SU-DHL-6 (cell line): ENCODE results near the gene C1QTNF7.

Experiments
- H2AFZ ChIP-seq: fragments of 200-600 bp; sonication (generic); 2 replicates; pipeline ENCODE4 v1.6.1; 2014; ENCODE audit warnings: low read depth, mild to moderate bottlenecking, moderate library complexity, mixed read lengths, antibody characterized with exemption, low read length; ENCODE audit not compliant: severe bottlenecking
- H3F3A ChIP-seq: fragments of 200-600 bp; shearing (Covaris generic); 2 replicates; pipeline ENCODE4 v1.6.0; 2016; ENCODE audit warnings: antibody characterized with exemption, mild to moderate bottlenecking; ENCODE audit not compliant: insufficient read depth
- H3K27ac ChIP-seq: fragments of 200-600 bp; sonication (generic); 2 replicates; pipeline ENCODE4 v1.5.1; 2016; ENCODE audit warnings: low read depth, mild to moderate bottlenecking, low read length, moderate library complexity, mixed read lengths
- H3K27me3 ChIP-seq: fragments of 200-600 bp; sonication (generic), shearing (Covaris generic); 2 replicates; pipeline ENCODE4 v1.6.0; 2014; ENCODE audit warnings: mild to moderate bottlenecking, low read length
- H3K36me3 ChIP-seq: fragments of 200-600 bp; sonication (generic); 2 replicates; pipeline ENCODE4 v1.6.1; 2014; ENCODE audit warnings: mild to moderate bottlenecking, low read length, mixed read lengths
- H3K4me2 ChIP-seq: fragments of 300-600, 200-600 bp; shearing (Covaris generic), sonication (generic); 2 replicates; pipeline ENCODE4 v1.6.0; 2014; ENCODE audit warnings: low read length, low read depth, mild to moderate bottlenecking; ENCODE audit not compliant: poor library complexity, severe bottlenecking
- H3K4me3 ChIP-seq: fragments of 200-600 bp; sonication (generic); 2 replicates; pipeline ENCODE4 v1.5.1; 2014; ENCODE audit warnings: antibody characterized with exemption, low read length, mild to moderate bottlenecking, mixed read lengths; ENCODE audit not compliant: insufficient read depth, poor library complexity, severe bottlenecking
- H3K79me2 ChIP-seq: fragments of 200-600 bp; sonication (generic); 2 replicates; pipeline ENCODE4 v1.6.1; 2014; ENCODE audit warnings: mild to moderate bottlenecking, low read length, moderate library complexity; ENCODE audit not compliant: insufficient read depth
- H3K9ac ChIP-seq: fragments of 200-600 bp; sonication (generic); 2 replicates; pipeline ENCODE4 v1.7.0; 2014; ENCODE audit warnings: mild to moderate bottlenecking, low read length
- H3K9me2 ChIP-seq: fragments of 200-600 bp; sonication (generic); replicated peaks from 2 replicates; pipeline ENCODE4 v1.6.1; 2014; ENCODE audit warnings: low read length; ENCODE audit not compliant: insufficient read depth
- H3K9me3 ChIP-seq: fragments of 200-600 bp; sonication (generic); 2 replicates; pipeline ENCODE4 v1.6.1; 2014; ENCODE audit warnings: low read length, mixed read lengths; ENCODE audit not compliant: insufficient read depth
- H4K20me1 ChIP-seq: fragments of 200-600 bp; sonication (generic); 2 replicates; pipeline ENCODE4 v1.6.1; 2014; ENCODE audit warnings: low read depth, mild to moderate bottlenecking, antibody characterized with exemption, low read length, moderate library complexity, mixed read lengths
- EZH2phosphoT487 ChIP-seq: fragments of 200-600 bp; sonication (generic), shearing (Covaris generic); conservative IDR thresholded peaks from 2 replicates; pipeline ENCODE4 v1.6.1; 2018; ENCODE audit warnings: mild to moderate bottlenecking, antibody characterized with exemption, low read length, moderate library complexity, mixed read lengths
- TF ChIP-seq, protein P1 (sequence below): fragments of 200-600 bp; sonication (generic); IDR thresholded peaks from one replicate; pipeline ENCODE4 v1.5.1; 2017; ENCODE audit warnings: antibody characterized with exemption, mild to moderate bottlenecking, low read length, moderate library complexity; ENCODE audit not compliant: insufficient read depth, poor library complexity, severe bottlenecking

Gene C1QTNF7

DNA sequence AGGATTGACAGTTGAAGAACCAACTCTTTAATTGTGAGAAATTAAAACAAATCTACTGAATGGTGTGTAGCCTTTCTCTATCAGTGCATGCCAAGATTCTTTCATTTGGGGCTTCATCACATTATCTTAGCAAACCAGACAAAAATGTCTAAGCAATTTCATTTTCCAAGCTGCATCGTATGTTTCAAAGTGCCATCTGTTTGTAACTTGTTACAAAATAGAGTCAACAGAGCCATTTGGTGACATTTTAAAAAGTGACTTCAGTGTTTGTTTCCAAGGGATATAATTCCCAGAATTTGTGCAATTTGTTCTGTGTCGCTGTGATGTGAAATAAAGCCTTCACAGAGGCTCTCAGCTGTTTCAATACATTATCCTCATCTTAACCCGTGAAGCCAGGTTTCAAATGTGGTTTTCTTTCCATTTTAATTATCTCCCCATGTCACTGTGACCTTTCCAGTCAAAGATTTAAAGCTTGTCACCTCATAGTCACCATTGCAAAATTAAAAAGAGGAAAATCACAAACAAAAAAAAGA lies 46.0 kb upstream of the C1QTNF7 start:
- 0 out of 2 replicates have a peak, but pooled peaks cover 4% of the 10 kb centered on the region for H3K9me3 ChIP-seq
- H3K4me2 ChIP-seq = no peak overlapping the region
- H3F3A ChIP-seq = no peaks in the 10 kb centered on the region
- no peaks in the 10 kb centered on the region for H3K27me3 ChIP-seq
- H2AFZ ChIP-seq = no peak overlapping the region
- no peaks in the 10 kb centered on the region for H4K20me1 ChIP-seq
- no peaks in the 10 kb centered on the region for H3K36me3 ChIP-seq
- no peak for TF ChIP-seq EZH2phosphoT487
- TF ChIP-seq, protein P1, sequence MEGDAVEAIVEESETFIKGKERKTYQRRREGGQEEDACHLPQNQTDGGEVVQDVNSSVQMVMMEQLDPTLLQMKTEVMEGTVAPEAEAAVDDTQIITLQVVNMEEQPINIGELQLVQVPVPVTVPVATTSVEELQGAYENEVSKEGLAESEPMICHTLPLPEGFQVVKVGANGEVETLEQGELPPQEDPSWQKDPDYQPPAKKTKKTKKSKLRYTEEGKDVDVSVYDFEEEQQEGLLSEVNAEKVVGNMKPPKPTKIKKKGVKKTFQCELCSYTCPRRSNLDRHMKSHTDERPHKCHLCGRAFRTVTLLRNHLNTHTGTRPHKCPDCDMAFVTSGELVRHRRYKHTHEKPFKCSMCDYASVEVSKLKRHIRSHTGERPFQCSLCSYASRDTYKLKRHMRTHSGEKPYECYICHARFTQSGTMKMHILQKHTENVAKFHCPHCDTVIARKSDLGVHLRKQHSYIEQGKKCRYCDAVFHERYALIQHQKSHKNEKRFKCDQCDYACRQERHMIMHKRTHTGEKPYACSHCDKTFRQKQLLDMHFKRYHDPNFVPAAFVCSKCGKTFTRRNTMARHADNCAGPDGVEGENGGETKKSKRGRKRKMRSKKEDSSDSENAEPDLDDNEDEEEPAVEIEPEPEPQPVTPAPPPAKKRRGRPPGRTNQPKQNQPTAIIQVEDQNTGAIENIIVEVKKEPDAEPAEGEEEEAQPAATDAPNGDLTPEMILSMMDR = no peak
- no peak overlapping the region for H3K4me3 ChIP-seq
- no peak overlapping the region for H3K27ac ChIP-seq
- H3K9me2 ChIP-seq = no peaks in the 10 kb centered on the region
- H3K79me2 ChIP-seq = no peaks in the 10 kb centered on the region
- H3K9ac ChIP-seq = no peak overlapping the region

DNA sequence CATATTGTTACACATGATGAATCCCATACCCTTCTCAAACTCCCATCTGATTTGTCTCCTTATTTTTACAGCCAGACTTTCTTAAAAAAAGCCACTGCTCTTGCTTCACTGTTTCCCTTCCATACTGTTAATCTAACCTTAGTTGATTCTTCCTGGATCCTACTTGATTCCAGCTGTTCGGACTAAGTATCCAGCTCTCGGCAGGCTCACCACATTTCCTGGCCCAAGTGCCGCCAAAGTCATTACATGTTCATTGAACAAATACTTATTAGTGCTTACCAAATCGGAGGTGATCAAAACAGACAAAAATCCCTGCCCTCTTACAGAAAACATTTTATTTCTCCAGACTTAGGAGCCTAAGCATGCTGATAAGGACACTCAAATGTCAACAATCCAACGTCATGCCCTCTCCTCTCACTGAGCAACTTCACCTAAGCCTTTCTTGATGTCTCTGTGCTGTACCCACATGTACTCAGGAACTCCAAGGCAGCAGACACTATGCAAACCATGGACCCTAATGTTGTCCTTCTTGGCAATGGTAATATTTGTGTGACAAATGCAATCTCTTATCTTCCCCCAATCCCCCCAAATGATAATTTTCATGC lies 45.1 kb upstream of the C1QTNF7 start:
- H3K27ac ChIP-seq = no peak overlapping the region
- H3K9me2 ChIP-seq = no peaks in the 10 kb centered on the region
- TF ChIP-seq, protein P1 = no peak
- TF ChIP-seq EZH2phosphoT487 = no peak
- H3K9me3 ChIP-seq = 0 out of 2 replicates have a peak, but pooled peaks cover 4% of the 10 kb centered on the region
- no peak overlapping the region for H3K4me2 ChIP-seq
- no peaks in the 10 kb centered on the region for H3K79me2 ChIP-seq
- no peak overlapping the region for H2AFZ ChIP-seq
- H3K36me3 ChIP-seq = no peaks in the 10 kb centered on the region
- H4K20me1 ChIP-seq = no peaks in the 10 kb centered on the region
- no peak overlapping the region for H3K9ac ChIP-seq
- H3K4me3 ChIP-seq = no peak overlapping the region
- no peaks in the 10 kb centered on the region for H3F3A ChIP-seq
- H3K27me3 ChIP-seq = no peaks in the 10 kb centered on the region

DNA sequence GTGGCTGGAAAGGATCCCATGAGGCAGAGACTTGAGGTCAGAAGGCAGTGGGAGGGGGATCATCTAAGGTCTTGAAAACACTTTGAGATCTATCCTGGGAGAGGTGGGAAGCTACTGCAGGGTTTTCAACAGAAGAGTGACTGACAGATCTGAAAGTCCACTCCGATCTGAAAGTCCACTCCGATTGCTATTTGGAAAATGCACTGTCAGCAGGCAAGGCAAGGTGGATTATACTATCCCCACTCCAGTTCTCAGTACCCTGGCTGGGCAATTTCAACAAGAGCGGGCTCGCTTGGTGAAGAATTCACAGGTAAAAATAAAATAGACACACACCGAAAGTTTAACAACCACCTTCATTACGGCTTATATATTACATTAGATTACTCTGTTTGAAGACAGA lies 42.3 kb upstream of the C1QTNF7 start:
- H3K4me2 ChIP-seq = no peak overlapping the region
- no peaks in the 10 kb centered on the region for H3K36me3 ChIP-seq
- no peak for TF ChIP-seq EZH2phosphoT487
- TF ChIP-seq, protein P1 = no peak
- H3K79me2 ChIP-seq = no peaks in the 10 kb centered on the region
- H4K20me1 ChIP-seq = no peaks in the 10 kb centered on the region
- H3K27ac ChIP-seq = no peak overlapping the region
- H3K27me3 ChIP-seq = no peaks in the 10 kb centered on the region
- H3F3A ChIP-seq = no peaks in the 10 kb centered on the region
- no peak overlapping the region for H3K4me3 ChIP-seq
- H2AFZ ChIP-seq = no peak overlapping the region
- H3K9ac ChIP-seq = no peak overlapping the region
- H3K9me3 ChIP-seq = no peaks in the 10 kb centered on the region
- no peaks in the 10 kb centered on the region for H3K9me2 ChIP-seq
